G401.6 (cell line): ENCODE data around the gene AATF.

Experiments
- FAIRE-seq: peaks from 2 replicates; lab custom pipeline; 2012; peaks lifted over from hg19 to GRCh38; lab: Jason Lieb, UNC

AATF gene

DNA sequence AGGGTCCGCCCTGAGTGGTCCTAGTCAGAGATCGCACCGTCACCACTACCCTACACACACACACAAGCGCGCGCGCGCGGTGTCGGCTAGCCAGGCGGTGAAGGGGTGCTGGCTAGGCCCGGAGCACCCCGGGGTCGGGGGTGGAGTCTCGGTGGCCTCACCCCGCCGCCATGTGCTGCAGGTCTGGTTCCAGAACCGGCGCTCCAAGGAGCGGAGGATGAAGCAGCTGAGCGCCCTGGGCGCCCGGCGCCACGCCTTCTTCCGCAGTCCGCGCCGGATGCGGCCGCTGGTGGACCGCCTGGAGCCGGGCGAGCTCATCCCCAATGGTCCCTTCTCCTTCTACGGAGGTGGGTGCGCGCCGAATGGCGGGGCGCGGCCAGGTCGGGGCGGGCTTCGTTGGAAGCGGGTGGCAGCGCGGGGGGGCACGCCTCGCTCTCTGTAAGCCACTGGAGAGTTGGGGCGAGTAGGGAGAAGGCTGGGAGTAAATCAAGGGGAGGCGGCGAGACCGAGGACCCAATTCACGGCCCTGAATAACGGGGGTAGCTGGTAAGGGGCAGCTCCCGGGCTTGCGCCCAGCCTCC, 6.6 kb upstream of the AATF start:
- FAIRE-seq = no peak

DNA sequence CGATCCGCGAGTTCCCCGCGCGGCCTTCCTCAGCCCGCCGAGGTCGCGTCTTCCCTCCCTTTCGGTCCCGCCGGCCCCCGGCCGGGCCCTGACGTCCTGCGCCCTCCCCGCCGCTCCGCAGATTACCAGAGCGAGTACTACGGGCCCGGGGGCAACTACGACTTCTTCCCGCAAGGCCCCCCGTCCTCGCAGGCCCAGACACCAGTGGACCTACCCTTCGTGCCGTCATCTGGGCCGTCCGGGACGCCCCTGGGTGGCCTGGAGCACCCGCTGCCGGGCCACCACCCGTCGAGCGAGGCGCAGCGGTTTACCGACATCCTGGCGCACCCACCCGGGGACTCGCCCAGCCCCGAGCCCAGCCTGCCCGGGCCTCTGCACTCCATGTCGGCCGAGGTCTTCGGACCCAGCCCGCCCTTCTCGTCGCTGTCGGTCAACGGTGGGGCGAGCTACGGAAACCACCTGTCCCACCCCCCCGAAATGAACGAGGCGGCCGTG, 6.1 kb upstream of the AATF start:
- FAIRE-seq = no peak

DNA sequence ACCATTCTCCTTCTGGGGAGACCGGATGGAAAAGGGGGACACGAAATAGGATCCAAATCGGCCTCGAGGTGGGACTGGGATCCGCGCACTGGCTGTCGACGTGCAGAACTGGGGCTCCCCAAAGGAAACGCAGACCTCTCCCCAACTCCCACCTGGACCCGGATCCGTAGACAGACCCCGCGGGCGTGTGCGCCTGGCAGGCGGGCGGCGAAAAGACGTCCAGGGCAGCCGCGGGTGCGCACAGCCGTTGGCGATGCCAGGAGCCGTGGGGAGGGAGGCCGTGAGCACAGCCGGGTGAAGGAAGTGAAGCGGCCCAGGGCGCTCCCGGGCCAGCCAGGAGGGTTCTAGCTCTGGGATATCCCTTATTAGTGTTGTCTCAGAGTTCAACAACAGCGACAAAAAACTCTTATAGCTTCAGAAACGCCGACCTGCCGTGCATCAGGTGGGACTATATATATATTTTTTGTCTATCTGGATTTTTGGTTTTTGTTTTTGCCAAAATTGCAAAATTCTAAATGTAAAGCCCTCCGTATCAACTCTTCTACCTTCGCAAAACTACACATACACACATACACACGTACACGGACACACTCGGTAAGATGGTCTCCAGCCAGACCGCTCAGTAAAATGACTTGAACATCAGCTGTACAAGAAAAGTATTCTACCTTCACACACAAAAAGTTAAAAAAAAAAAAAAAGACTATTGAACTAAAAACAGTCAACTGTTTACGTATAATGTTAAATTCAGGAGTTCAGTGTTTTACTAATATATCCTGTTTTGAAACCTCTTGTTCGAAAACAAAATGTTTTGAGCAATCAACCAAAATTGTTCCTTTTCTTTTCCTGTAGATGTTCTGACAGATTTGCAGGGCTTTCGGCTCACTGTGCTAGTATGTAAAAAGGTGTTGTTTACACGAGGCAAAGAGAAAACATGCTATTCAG, 5.2 kb upstream of the AATF start:
- no peak for FAIRE-seq

DNA sequence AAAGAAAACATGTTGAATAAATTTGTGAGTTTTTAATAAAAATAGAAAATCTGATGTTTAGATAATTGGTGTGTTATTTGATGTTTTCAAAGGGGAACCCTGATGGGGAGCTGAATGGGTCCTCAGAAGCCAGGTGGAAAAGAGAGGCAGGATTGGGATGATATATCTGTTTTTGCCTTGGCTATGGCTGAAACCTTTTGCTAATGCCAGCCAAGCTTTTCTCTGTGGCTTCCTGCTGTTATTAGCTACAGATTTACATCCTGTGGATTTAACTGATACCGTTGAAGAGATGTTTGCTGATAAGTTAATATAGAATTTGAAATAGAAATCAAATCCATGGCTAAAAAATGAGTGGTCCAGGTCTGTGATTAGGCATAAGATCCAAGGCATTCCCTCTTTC, 4.2 kb upstream of the AATF start:
- FAIRE-seq = no peak

DNA sequence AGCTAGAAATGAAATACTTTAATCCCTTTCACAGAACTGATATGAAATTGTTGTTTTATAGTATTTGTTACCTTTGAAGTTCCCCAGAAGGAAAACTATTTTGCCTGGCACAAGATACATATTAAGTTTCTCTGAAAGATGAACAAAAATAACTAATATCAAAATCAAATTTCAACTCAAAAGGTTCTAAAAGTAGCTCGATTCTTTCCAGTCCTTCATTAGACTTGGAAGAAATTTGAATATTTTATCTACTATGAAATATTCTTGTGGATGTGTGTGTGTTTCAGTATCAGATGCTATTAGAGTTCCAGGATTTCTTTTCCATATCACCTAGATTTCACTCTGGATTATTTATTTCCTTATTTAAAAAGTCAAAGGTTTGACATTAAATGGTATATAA, 3.6 kb upstream of the AATF start:
- FAIRE-seq = no peak

DNA sequence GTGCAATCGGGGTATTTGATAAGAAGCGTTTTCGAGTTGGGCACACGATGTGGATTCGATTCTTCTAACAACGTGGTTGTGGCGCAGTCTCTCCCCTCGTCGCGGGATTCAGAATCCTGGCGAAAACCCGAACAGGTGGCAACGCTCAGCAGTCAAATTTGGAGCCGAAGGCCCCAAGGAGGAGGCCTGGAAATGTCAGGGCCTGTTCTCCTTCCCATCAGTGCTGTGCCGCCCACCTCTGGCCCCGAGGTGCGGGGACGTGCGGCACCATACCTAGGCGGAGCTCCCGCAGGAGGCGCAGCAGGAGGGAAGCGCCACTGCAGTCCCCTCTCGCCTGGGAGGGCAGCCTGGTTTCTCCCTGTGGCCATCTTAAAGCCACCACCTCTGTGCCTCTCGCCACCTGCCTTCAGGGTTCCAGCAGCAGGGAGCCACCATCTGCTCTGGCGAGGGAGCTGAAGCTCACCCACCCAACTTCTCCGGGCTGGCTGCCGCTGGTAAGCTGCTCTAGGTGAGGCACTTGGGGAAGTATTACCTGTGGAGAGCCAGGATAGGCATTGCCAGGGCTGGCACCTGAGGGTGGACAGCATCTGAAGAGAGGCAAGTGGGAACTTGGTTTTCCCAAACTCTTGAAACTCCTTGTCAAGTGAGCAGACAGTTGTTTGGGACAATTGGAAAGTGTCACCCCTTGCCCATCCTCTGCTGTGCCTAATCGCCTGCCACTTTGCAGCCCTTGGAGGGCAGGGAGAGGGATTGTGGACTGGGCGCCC, 2.6 kb upstream of the AATF start:
- FAIRE-seq = no peak

DNA sequence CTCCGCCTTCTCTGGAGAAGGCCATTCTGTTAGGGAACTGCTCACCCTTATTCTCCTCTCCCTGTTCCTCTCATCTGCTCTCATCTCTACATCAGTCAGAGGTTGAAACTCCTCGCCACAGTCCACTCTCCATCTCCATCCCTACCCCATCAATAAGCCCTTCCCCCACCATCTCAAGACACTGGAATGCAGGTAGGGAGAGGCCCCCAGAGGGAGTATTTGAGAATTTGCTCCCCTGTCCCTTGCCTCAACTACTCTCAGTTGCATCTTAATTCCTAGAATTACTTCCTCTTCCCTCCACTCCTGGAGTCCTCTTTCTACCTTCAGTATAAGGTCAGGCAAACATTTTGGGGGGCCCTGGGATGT, 2.0 kb upstream of the AATF start:
- no peak for FAIRE-seq

DNA sequence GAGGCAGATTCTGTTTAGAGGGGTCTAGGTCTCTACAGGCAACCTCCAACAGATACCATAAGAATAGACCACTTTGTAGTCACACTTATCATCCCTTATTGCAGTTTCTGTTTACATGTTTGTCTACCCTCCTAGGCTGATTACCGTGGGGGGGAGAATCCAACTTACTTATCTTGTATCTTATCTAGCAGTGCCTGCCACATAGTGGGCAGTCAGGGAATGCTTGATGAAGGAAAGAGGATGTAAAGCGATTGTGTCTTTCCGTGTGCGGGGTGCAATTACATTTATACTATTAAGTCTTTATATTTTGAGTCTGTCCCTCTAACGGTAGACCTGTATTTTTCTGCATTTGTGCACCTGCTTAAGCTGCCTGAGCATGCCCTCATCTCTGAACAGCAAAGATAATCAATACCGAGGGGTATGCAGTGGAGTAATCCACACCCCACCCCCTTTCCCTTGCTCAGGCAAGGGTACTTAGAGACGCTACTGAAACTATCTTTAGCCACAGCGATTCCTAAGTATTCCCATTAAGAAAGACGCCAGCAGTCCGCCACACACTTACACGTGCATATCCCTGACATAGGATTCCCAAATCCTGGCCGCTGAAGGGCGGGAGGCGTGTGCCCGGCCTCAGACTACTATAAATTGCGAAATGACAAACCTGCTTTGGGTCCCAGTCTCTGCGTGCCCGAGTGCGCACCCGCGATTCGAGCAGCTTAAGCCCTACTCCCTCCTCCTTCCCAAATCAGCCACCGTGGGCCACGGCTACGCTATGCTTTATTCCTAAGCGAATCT, 635 bp upstream of the AATF start:
- FAIRE-seq = no peak

DNA sequence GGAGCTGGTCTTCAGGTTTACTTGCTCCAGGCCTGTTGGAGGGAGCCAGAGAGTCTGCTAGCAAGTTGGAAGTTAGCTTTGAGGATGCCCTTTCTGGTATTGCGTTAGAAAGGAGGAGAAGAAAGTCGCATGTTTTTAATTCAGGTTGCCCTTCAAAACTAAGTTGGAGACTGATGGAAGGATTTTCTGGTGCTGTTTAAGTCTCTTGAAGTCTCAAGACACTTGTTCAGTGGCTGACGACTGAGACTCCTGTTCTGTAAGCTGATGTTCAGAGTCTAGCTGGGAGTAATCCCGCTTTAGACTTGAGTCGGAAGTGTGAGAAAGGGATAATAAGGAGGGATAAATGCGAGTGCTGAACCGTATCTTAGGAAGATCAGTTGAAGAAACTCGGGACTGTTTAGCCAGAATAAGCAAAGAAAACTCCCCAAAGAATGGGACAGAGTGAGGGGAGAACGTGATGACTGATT, 740 bp downstream of the AATF start:
- FAIRE-seq = no peak

DNA sequence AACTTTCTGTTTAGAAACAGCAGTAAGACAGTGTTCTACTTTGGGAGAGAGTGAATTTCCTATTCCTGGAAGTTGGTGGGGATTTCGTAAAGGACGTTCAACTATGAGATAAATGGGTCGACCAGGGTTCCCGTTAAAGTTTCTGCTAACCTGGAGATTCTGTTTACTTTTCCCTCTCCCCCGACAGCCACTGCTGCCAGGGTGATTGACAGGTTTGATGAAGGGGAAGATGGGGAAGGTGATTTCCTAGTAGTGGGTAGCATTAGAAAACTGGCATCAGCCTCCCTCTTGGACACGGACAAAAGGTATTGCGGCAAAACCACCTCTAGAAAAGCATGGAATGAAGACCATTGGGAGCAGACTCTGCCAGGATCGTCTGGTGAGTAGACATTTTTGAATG, 1.3 kb downstream of the AATF start:
- no peak for FAIRE-seq

DNA sequence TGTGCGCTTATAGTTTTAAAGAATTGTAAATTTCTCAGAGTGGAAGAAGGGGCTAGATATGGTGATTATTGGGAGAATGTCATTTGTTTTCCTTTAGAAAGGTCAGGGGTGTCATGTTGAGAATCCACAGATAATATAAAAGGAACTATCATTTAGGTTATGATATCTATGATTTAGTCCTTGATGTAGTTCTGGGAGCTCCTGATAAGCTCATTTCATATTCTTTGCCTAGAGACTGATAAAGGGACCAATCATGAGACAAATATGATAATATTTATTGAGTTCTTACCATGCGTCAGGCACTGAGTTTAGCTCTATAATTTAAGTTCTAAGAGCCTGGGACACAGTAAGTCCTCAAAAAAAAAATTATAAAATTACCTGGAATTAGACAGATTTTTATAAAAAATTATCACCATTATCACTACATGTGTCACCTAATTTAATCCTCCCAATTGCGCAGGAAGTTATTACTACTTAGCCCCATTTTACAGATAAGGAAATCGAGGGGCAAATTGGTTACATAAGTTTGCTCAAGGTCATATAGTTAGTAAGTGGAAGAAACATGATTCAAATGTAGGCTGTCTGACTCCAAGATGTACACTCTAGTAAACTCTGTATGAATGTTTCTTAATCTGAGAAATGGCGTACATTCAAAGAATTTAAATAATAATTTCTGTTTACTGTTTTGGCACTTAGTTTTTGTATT, 2.5 kb downstream of the AATF start:
- FAIRE-seq = no peak

DNA sequence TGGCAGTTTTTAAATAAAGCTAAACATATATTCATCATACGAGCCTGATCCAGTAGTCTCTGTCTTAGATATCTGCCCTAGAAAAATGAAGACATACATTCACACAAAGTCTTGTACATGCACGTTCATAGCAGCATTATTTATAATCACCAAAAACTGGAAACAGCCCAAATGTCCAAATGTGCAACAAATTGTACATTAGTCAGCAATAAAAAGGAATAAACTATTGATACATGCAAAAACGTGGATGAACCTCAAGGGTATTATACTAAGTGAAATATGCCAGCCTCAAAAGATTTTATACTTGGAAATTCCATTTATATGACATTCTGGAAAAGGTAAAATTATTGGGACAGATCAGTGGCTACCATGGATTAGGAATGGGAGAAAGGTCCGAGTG, 22.8 kb downstream of the AATF start:
- no peak for FAIRE-seq

DNA sequence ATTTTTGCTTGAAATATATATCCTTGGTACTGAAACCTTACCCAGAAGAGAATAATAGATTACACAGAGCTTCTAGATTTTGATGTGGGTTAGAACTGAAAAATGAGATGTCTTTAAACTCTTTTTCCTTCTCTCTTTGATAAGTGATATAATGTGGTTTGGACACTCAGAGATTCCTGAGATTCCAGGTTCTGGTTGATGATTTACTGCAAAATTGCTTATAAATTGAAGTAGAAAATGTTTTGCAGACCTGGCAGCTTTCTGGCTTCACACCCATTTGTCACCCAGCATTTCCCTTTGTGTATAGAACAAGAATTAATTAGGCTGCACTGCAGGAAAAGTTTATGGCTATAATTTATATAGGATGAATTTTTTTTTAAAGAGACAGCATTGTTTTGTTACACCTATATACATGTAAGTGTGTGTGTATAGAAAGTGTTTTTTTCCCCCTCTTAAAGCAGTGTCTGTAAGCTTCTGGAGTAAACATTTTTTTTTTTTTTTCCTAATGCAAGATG, 23.5 kb downstream of the AATF start:
- FAIRE-seq = no peak

DNA sequence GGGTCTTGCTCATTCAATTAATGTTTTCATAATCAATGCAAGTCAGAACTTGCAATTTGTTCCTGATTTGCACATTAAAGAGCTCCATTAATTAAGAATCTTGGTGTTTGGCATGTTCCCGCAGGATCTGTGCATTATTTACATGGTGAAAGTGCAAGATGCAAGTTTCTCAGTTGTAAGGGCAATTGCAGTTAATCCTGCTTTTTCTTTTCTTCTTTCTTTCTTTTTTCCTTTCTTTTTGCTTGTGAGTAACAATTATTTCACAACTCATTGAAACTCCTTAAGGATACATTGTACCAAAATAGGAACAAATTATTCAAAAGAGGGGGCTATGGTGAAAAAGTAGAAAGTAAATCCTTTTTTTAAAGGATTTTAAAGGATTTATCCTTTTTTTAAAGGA, 24.2 kb downstream of the AATF start:
- no peak for FAIRE-seq

DNA sequence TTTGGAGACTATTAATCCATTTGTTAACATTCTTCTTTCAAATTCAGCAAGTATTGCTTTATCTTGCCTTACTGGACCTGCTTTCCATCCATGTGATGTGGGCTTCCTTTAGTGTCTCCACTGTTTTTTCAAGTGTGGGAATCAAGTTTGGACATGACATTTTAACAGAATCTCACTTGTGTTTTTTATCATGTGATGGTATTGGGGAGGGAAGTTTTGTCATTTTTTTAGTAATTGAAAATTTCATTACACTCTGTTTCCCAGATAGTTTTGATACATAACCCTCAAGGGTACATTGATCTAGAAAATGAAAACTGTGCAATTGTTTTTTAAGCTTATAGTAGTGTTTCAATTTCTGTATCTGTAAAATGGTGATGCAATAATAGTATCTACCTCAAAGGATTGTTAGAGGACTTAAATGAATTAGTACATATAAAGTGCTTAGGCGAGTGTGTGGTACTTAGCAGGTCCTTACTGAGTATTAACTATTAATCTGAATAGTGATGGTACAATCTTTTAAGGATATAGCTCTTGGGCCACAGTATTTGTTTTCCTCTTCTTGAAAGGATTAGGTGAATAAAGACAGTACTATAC, 27.3 kb downstream of the AATF start:
- no peak for FAIRE-seq

DNA sequence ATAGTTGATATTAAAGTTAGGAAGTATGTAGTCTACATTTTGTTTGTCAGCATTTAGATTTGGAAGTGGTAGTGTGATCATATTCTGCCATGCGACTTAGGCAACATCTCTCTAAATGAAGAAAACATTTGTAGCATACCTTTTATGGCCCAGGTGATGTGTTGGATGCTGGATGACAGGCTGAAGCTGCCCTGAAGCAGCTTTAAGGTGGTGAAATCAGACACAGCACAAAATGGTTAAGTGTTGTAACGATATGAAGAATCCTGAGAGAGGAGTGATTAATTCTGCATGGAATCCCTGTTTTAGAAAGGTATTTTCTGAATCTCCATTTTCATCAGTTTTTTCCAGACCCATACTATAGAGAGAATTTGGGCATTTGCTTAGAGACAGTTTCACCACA, 28.3 kb downstream of the AATF start:
- no peak for FAIRE-seq

DNA sequence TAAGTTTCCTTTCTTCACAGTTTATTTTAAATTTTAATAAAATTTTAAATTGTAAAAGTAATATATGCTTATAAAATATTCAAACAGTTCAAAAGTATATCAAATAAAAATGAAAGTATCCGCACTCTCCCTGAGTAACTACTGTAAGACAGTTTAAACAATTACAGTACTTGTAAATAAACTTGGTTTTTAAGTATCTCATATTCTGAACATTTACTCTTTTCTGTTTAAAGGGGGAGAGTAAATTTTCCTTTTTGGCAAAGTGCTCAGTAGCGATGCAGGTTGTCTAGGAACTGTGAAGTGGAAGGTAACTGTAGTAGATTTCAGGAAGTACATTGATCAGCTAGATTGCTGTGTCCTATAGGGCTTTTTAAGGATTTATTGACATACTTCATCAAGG, 28.8 kb downstream of the AATF start:
- no peak for FAIRE-seq

DNA sequence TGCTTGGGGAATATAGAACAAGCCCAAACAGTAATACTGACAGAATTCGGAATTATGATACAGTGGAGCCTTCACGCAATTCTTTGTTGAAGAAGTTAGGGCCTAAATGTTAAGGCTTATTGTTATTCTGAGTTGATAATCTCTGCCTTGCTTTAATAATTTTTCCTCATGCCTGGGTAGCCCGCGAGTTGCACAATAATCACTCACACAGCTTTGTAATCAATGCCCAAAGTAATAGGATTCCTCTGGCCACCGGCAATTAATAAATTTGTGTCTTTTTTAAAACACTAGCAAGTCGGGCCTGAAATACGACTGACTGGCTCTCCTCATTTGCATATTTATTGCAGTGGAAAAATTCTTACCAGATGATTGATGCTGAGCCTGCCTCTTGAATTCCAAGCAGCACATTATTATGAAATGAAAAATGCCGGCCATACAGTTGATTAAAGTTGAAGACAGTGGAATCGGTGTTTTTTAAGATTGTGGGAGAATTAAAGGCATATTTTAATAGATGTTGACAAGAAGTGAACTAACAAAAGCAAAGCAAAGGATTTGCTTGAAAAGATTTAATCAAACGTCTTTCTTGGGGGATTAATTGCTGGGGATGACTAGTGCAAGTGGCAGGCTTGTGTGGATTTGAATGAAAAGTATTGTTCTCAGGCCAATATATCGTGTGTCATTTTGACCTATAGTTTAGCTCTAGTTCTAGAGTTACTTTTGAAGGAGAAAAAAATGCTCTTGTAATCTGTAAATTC, 30.2 kb downstream of the AATF start:
- no peak for FAIRE-seq

DNA sequence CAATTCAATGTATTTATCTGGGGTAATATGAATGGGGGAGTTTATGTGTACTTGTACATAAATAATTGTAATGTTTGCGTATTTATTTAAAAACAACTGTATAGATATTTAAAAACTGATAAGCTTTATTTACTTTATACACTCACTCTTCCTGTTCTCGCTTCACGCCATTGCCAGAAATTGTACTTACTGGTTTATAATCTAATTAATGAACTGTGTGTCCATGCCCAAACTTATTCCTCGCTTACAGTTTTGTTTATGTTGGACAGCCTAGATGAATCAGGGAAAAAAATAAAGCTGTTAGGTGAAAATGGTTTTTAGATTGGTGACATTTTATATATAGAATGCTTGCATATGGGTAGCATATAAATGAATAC, 30.8 kb downstream of the AATF start:
- no peak for FAIRE-seq

DNA sequence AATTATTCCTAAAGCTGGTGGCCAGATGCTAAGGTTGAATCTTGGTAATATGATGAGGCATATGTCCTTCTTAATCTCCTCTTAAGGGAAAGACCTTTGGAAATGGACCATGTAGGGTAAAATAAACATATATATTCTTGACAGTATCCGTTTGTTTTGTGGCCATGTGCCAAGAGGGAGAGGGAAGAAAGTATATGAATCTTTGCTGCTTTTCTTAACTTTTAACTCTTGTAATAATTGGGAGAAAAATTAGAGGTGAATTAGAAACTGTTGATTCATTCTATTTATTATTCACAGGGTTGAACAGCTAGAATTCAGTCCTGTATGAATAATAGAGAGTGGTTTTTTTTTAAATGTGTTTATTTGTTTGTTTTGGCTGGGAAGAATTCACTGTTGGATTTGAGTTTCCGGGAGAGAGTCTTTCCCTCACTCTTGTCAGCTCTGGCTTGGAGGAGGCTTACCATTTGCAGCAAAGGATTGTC, 31.6 kb downstream of the AATF start:
- FAIRE-seq = no peak
